IPS-20b (cell line): ENCODE results near the gene PXYLP1.

Experiments
- H3K27ac ChIP-seq: one replicate; pipeline ENCODE4 v1.5.1; 2013; ENCODE audit warnings: low read length
- H3K27me3 ChIP-seq: 2 replicates; pipeline ENCODE4 v1.6.1; 2013; ENCODE audit warnings: mild to moderate bottlenecking, low read length, inconsistent platforms; ENCODE audit not compliant: insufficient read depth
- H3K36me3 ChIP-seq: 2 replicates; pipeline ENCODE4 v1.6.1; 2013; ENCODE audit warnings: low read depth, mild to moderate bottlenecking, inconsistent platforms, low read length, moderate library complexity; ENCODE audit not compliant: insufficient read depth
- H3K4me1 ChIP-seq: 2 replicates; pipeline ENCODE4 v1.6.1; 2013; ENCODE audit warnings: mild to moderate bottlenecking, control low read depth, inconsistent platforms, low read length, moderate library complexity; ENCODE audit not compliant: insufficient read depth
- H3K4me3 ChIP-seq: 2 replicates; pipeline ENCODE4 v1.5.1; 2013; ENCODE audit warnings: mild to moderate bottlenecking, low read length, inconsistent platforms
- H3K9ac ChIP-seq: 2 replicates; pipeline ENCODE4 v1.6.1; 2013; ENCODE audit warnings: low read depth, mild to moderate bottlenecking, inconsistent platforms, low read length, moderate library complexity
- H3K9me3 ChIP-seq: 2 replicates; pipeline ENCODE4 v1.6.1; 2013; ENCODE audit warnings: mild to moderate bottlenecking, low read depth, low read length, inconsistent platforms; ENCODE audit not compliant: insufficient read depth

PXYLP1 gene

DNA sequence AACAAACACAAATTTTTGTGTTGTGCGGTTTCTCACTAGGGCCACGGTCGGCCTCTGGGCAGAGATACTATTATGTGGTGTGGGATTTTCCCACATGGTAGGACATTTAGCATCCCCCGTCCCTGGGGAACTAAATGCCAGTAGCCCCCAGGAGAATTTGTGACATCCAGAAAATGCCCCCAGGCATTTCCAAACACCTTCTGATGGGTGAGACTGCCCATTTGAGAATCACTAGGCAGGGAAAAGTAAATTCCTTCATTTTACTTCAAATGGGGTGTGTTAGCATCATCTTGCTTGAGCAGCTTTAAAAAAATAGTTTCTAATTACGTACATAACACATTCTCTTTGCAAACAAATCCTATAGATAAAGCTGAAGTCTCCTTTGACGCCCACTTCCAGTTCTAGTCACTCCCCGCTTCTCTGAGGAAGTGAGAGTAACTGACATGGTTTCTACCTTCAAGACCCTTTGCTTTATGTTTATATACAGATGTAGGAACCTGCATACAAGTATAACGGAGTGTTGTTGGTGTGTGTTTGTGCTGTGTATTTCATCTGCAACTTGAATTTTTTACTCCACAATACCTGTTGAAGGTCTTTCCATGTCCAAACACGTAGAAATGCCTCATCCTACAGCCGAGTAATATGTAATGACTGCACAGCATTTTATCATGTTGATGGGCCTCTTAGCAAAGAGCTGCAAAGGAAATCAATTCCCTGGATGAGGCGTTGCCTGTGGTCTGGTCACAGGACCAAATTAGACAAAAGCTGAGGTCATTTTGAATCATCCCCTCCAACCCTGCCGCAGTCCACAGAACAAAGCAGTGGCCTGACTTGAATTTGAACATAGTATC is 105.3 kb downstream of the PXYLP1 start:
- peaks cover 5% of the 10 kb centered on the region; the same call in 1 of the 2 replicates for H3K4me1 ChIP-seq
- H3K27me3 ChIP-seq: no peaks in the 10 kb centered on the region
- H3K9me3 ChIP-seq: no peaks in the 10 kb centered on the region
- no peaks in the 10 kb centered on the region for H3K36me3 ChIP-seq
- H3K4me3 ChIP-seq: no peak overlapping the region
- no peak overlapping the region for H3K9ac ChIP-seq
- no peak overlapping the region for H3K27ac ChIP-seq

GRCh38 chr3:141337523-141337854 is 105.9 kb downstream of the PXYLP1 start:
- H3K36me3 ChIP-seq: no peaks in the 10 kb centered on the region
- no peak overlapping the region for H3K27ac ChIP-seq
- no peaks in the 10 kb centered on the region for H3K9me3 ChIP-seq
- no peak overlapping the region for H3K9ac ChIP-seq
- H3K4me3 ChIP-seq: no peak overlapping the region
- H3K4me1 ChIP-seq: peaks cover 5% of the 10 kb centered on the region; the same call in 1 of the 2 replicates
- H3K27me3 ChIP-seq: no peaks in the 10 kb centered on the region

GRCh38 chr3:141337991-141338390 is 106.4 kb downstream of the PXYLP1 start:
- Histone ChIP-seq H3K27me3 (no peaks in the 10 kb centered on the region), H3K9me3 (no peaks in the 10 kb centered on the region), H3K27ac (no peak overlapping the region), H3K36me3 (no peaks in the 10 kb centered on the region), H3K4me1 (peaks cover 5% of the 10 kb centered on the region; the same call in 1 of the 2 replicates), H3K9ac (no peak overlapping the region), H3K4me3 (no peak overlapping the region)

DNA sequence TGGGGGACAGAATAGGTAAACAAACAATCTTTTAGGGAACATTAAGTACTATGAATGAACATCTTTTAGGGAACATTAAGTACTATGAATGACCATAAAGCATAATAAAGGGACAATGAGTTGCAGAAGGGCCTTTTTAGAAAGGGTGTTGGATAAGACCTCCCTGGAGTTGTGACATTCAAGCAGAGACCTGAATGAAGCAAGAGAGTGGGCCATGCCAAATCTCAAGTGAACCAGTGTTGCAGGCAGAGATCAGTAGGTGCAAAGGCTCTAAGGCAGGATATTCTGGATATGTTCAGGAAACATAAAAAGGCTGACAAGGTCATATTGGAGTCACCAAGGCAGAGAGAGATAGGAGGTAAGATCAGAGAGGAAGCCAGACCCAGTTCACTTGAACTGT is 107.3 kb downstream of the PXYLP1 start:
- Histone ChIP-seq H3K9ac (no peak overlapping the region), H3K27me3 (no peaks in the 10 kb centered on the region), H3K4me1 (peaks cover 5% of the 10 kb centered on the region; the same call in 1 of the 2 replicates), H3K36me3 (no peaks in the 10 kb centered on the region), H3K27ac (no peak overlapping the region), H3K4me3 (no peak overlapping the region), H3K9me3 (no peaks in the 10 kb centered on the region)

DNA sequence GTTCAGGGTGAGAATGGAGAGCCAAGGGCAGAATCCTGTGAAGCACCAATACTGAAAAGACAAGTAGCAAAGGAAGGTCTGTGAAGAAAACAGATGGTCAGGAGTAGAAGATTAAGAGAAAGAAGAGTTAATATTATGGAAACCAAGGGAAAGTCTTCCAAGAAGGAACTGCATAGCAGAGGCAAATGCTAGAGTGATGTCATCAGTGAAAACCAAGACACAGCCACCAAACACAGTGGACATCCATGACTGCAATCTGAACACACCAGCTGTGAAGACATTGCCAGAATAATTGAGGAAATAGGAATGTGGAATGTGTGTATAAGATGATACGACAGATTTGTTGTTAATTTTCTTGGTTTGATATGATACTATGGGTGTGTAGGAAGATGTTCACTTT is 109.9 kb downstream of the PXYLP1 start:
- H3K27ac ChIP-seq: no peak overlapping the region
- H3K4me1 ChIP-seq: no peaks in the 10 kb centered on the region
- no peak overlapping the region for H3K4me3 ChIP-seq
- H3K9ac ChIP-seq: no peak overlapping the region
- no peaks in the 10 kb centered on the region for H3K27me3 ChIP-seq
- no peaks in the 10 kb centered on the region for H3K9me3 ChIP-seq
- H3K36me3 ChIP-seq: no peaks in the 10 kb centered on the region

GRCh38 chr3:141342386-141342785 is 110.8 kb downstream of the PXYLP1 start:
- Histone ChIP-seq H3K36me3 (no peaks in the 10 kb centered on the region), H3K4me3 (no peak overlapping the region), H3K9me3 (no peaks in the 10 kb centered on the region), H3K4me1 (no peaks in the 10 kb centered on the region), H3K27ac (no peak overlapping the region), H3K27me3 (no peaks in the 10 kb centered on the region), H3K9ac (no peak overlapping the region)

GRCh38 chr3:141343077-141343476 is 111.5 kb downstream of the PXYLP1 start:
- Histone ChIP-seq H3K9ac (no peak overlapping the region), H3K9me3 (no peaks in the 10 kb centered on the region), H3K4me3 (no peak overlapping the region), H3K4me1 (no peaks in the 10 kb centered on the region), H3K36me3 (no peaks in the 10 kb centered on the region), H3K27ac (no peak overlapping the region), H3K27me3 (no peaks in the 10 kb centered on the region)

GRCh38 chr3:141343865-141344271 is 112.2 kb downstream of the PXYLP1 start:
- Histone ChIP-seq H3K36me3 (no peaks in the 10 kb centered on the region), H3K27ac (no peak overlapping the region), H3K4me1 (no peaks in the 10 kb centered on the region; the same call in 1 of the 2 replicates), H3K9me3 (no peaks in the 10 kb centered on the region), H3K4me3 (no peak overlapping the region), H3K9ac (no peak overlapping the region), H3K27me3 (no peaks in the 10 kb centered on the region)
